Panc1 (cell line): ENCODE data around the gene SLX9. TPM values are rescaled to one million over a fixed set of nuclear protein-coding genes. Genes with fewer than 3 reads are reported as not detected.

Experiments
- ATAC-seq: fragments of 200-7000 bp; cut with Tn5 transposase; 2 replicates; pipeline ENCODE4 v1.9.1; 2020; ENCODE audit warnings: mild to moderate bottlenecking, moderate library complexity
- BruUV-seq: library from RNA; stranded (reverse); fragments of 400-500 nt; replicated peaks from 2 replicates; lab custom pipeline; 2021; lab: Mats Ljungman, UMichigan
- CTCF ChIA-PET: fragments of 300-600 bp; sonication (Branson Sonifier 250); formaldehyde crosslinking; loops from one replicate; lab custom pipeline; 2022; ENCODE audit warnings: antibody characterized with exemption; lab: Charles Lee
- POLR2A ChIA-PET: fragments of 300-600 bp; sonication (Branson Sonifier 250); formaldehyde crosslinking; loops from one replicate; lab custom pipeline; 2022; ENCODE audit warnings: antibody characterized with exemption; lab: Charles Lee
- DNase-seq: peaks from one replicate; pipeline ENCODE4 v3.0.0-alpha.2; 2010; ENCODE audit warnings: low read depth, low spot score
- H3K27ac ChIP-seq: 2 replicates; pipeline ENCODE4 v1.5.1; 2011; ENCODE audit warnings: mild to moderate bottlenecking, low read length, inconsistent platforms
- H3K27me3 ChIP-seq: fragments of 200-500 bp; sonication (Bioruptor generic); 2 replicates; pipeline ENCODE4 v1.6.0; 2014; ENCODE audit warnings: low read length, inconsistent platforms; ENCODE audit not compliant: control insufficient read depth, insufficient read depth
- H3K36me3 ChIP-seq: fragments of 200-500 bp; sonication (Bioruptor generic); 2 replicates; pipeline ENCODE4 v1.5.1; 2014; ENCODE audit warnings: inconsistent platforms, mild to moderate bottlenecking, low read length, moderate library complexity; ENCODE audit not compliant: control insufficient read depth, insufficient read depth
- H3K4me1 ChIP-seq: 2 replicates; pipeline ENCODE4 v1.5.1; 2011; ENCODE audit warnings: inconsistent platforms, mild to moderate bottlenecking, low read length, moderate library complexity; ENCODE audit not compliant: control insufficient read depth, insufficient read depth
- H3K4me3 ChIP-seq, 2 experiments: 2 replicates each; pipeline ENCODE4 v1.5.1; 2011 to 2012; ENCODE audit warnings: low read depth in 2 of 2, low read length in 2 of 2, mild to moderate bottlenecking in 2 of 2, inconsistent platforms in 1 of 2, moderate library complexity in 1 of 2
- H3K9me3 ChIP-seq: fragments of 200-500 bp; sonication (Bioruptor generic); 2 replicates; pipeline ENCODE4 v1.5.1; 2014; ENCODE audit warnings: low read depth, mild to moderate bottlenecking, inconsistent platforms, low read length, moderate library complexity; ENCODE audit not compliant: control insufficient read depth, insufficient read depth
- CTCF ChIP-seq: fragments of 450-650 bp; IDR thresholded peaks from 2 replicates; pipeline ENCODE4 v1.5.1; 2017; ENCODE audit warnings: mild to moderate bottlenecking
- POLR2AphosphoS5 ChIP-seq: IDR thresholded peaks from 2 replicates; pipeline ENCODE4 v1.6.1; 2012; ENCODE audit warnings: mild to moderate bottlenecking, low read depth, low read length, moderate library complexity
- REST ChIP-seq, 2 experiments: IDR thresholded peaks; 2 replicates each; pipeline ENCODE4 v1.6.1; 2011 to 2012; ENCODE audit warnings: low read depth in 2 of 2, control low read depth in 1 of 2, low read length in 1 of 2, mild to moderate bottlenecking in 1 of 2, moderate library complexity in 1 of 2; ENCODE audit not compliant: insufficient read depth in 1 of 2
- SIN3A ChIP-seq: IDR thresholded peaks from 2 replicates; pipeline ENCODE4 v1.6.1; 2012; ENCODE audit warnings: low read depth, mild to moderate bottlenecking, low read length, moderate library complexity, borderline replicate concordance; ENCODE audit not compliant: insufficient read depth
- TCF7L2 ChIP-seq: IDR thresholded peaks from 2 replicates; pipeline ENCODE4 v1.6.1; 2011; ENCODE audit warnings: mild to moderate bottlenecking, low read depth, low read length, inconsistent platforms
- in situ Hi-C: cut with HindIII; loops from 2 replicates; pipeline ENCODE4 v1.10.0; 2016; ENCODE audit warnings: low sequenced_read_pairs, low pct_unique_long_range_greater_than_20kb
- intact Hi-C: fragments of 100-400 bp; cut with micrococcal nuclease; formaldehyde crosslinking; loops from one replicate; pipeline ENCODE4 v1.10.0; 2022; ENCODE audit not compliant: unreplicated experiment
- total RNA-seq: library from RNA; stranded (reverse); gene quantifications from one replicate; pipeline ENCODE4 v1.2.1, GENCODE V29; 2021; ENCODE audit not compliant: unreplicated experiment

SLX9 gene
- total RNA-seq, 1 experiment from 2014 or later: 50.9 TPM

GRCh38 chr21:44992608-44993031, 52.8 kb downstream of the SLX9 start:
- DNase-seq: no peak
- in situ Hi-C loops: no loop called here
- Histone ChIP-seq H3K36me3 (no peaks in the 10 kb centered on the region), H3K4me1 (no peaks in the 10 kb centered on the region), H3K27ac (no peak overlapping the region), H3K27me3 (no peaks in the 10 kb centered on the region), H3K9me3 (no peaks in the 10 kb centered on the region), H3K4me3 (no peak overlapping the region)
- ATAC-seq: no peak
- CTCF ChIA-PET: interaction anchor here (0.6 kb wide), 1 partner anchor 132 kb away, joined by 3 read pairs; no protein-coding TSS in a partner anchor
- BruUV-seq: no TSS peak
- intact Hi-C loops: no loop called here
- no peak for TF ChIP-seq REST (IDR thresholded peaks at IDR 0.05; ENCODE audit: insufficient read depth in 1 of 2, low read depth in 2 of 2, low read length in 1 of 2)
- no peak for TF ChIP-seq POLR2AphosphoS5
- TF ChIP-seq CTCF: no peak
- POLR2A ChIA-PET: no interaction called here

- CTCF ChIA-PET: interaction anchor here (0.6 kb wide), 1 partner anchor 131 kb away, joined by 3 read pairs; no protein-coding TSS in a partner anchor
- ATAC-seq: no peak
- POLR2A ChIA-PET: no interaction called here
- no TSS peak for BruUV-seq
- no peak for TF ChIP-seq SIN3A
- no peak for TF ChIP-seq TCF7L2
- no peak for TF ChIP-seq REST (IDR thresholded peaks at IDR 0.05; ENCODE audit: insufficient read depth in 1 of 2, low read depth in 2 of 2, low read length in 1 of 2)
- TF ChIP-seq POLR2AphosphoS5: no peak
- no peak for TF ChIP-seq CTCF
- no peaks in the 10 kb centered on the region for H3K27me3 ChIP-seq
- no peaks in the 10 kb centered on the region for H3K4me1 ChIP-seq
- no peaks in the 10 kb centered on the region for H3K36me3 ChIP-seq
- H3K27ac ChIP-seq: no peak overlapping the region
- no peak for DNase-seq
- no peaks in the 10 kb centered on the region for H3K9me3 ChIP-seq
- intact Hi-C loops: no loop called here
- no peak overlapping the region for H3K4me3 ChIP-seq
- in situ Hi-C loops: no loop called here
Observed at GRCh38 chr21:44993321-44994046, 53.7 kb downstream of the SLX9 start.
